GM23248 (cell line): ENCODE results near the gene CXADR. TPM values are rescaled to one million over a fixed set of nuclear protein-coding genes. Genes with fewer than 3 reads are reported as not detected.

ENCODE experiments used
- DNase-seq: peaks from one replicate; pipeline ENCODE4 v3.0.0-alpha.2; 2015
- H2AFZ ChIP-seq: fragments of 200-600 bp; sonication (generic); 2 replicates; pipeline ENCODE4 v1.6.1; 2016; ENCODE audit warnings: antibody characterized with exemption
- H3F3A ChIP-seq: fragments of 200-600 bp; sonication (generic); 2 replicates; pipeline ENCODE4 v1.6.1; 2016; ENCODE audit warnings: mild to moderate bottlenecking, antibody characterized with exemption, mixed run types; ENCODE audit not compliant: insufficient read depth
- H3K27ac ChIP-seq: fragments of 200-600 bp; sonication (generic); 2 replicates; pipeline ENCODE4 v1.5.1; 2016; ENCODE audit warnings: mild to moderate bottlenecking
- H3K27me3 ChIP-seq: fragments of 200-600 bp; sonication (generic); replicated peaks from 2 replicates; pipeline ENCODE4 v1.6.1; 2016; ENCODE audit warnings: mild to moderate bottlenecking; ENCODE audit not compliant: insufficient read depth
- H3K36me3 ChIP-seq: fragments of 200-600 bp; sonication (generic); 2 replicates; pipeline ENCODE4 v1.6.1; 2016; ENCODE audit warnings: low read depth, mild to moderate bottlenecking
- H3K4me1 ChIP-seq: fragments of 200-600 bp; sonication (generic); 2 replicates; pipeline ENCODE4 v1.6.1; 2016; ENCODE audit warnings: mild to moderate bottlenecking; ENCODE audit not compliant: insufficient read depth
- H3K4me2 ChIP-seq: fragments of 200-600 bp; sonication (generic); one replicate; pipeline ENCODE4 v1.6.1; 2016; ENCODE audit warnings: mild to moderate bottlenecking; ENCODE audit not compliant: unreplicated experiment
- H3K4me3 ChIP-seq: fragments of 200-600 bp; sonication (generic); 2 replicates; pipeline ENCODE4 v1.5.1; 2016; ENCODE audit warnings: mild to moderate bottlenecking
- H3K79me2 ChIP-seq: fragments of 200-600 bp; sonication (generic); 2 replicates; pipeline ENCODE4 v1.6.1; 2016; ENCODE audit warnings: mild to moderate bottlenecking; ENCODE audit not compliant: insufficient read depth
- H3K9ac ChIP-seq: fragments of 200-600 bp; sonication (generic); 2 replicates; pipeline ENCODE4 v1.6.1; 2016; ENCODE audit warnings: mild to moderate bottlenecking
- H3K9me2 ChIP-seq: fragments of 200-600 bp; sonication (generic); 2 replicates; pipeline ENCODE4 v1.6.1; 2016; ENCODE audit warnings: mixed run types, mild to moderate bottlenecking, moderate library complexity; ENCODE audit not compliant: insufficient read depth
- H3K9me3 ChIP-seq: fragments of 200-600 bp; sonication (generic); one replicate; pipeline ENCODE4 v1.6.1; 2017; ENCODE audit warnings: low read depth
- H4K20me1 ChIP-seq: fragments of 200-600 bp; sonication (generic); 2 replicates; pipeline ENCODE4 v1.6.0; 2016; ENCODE audit not compliant: insufficient read depth
- EZH2 ChIP-seq: fragments of 200-600 bp; sonication (generic); IDR thresholded peaks from 2 replicates; pipeline ENCODE4 v1.6.1; 2018; ENCODE audit warnings: antibody characterized with exemption, mild to moderate bottlenecking; ENCODE audit not compliant: insufficient read depth, poor library complexity, severe bottlenecking
- EZH2phosphoT487 ChIP-seq: fragments of 200-600 bp; sonication (generic); IDR thresholded peaks from 2 replicates; pipeline ENCODE4 v1.6.1; 2018; ENCODE audit warnings: antibody characterized with exemption, moderate library complexity, mild to moderate bottlenecking, low read depth; ENCODE audit not compliant: insufficient read depth
- WGBS, 2 experiments: methylation state at CpG; one replicate each; pipeline ENCODE4 v1.1.6; 2015 to 2017; ENCODE audit warnings: low lambda C conversion rate in 2 of 2, low coverage in 1 of 2; ENCODE audit errors: missing lambda C conversion rate in 2 of 2; 5-methylcytosine and 5-hydroxymethylcytosine counted together
- in situ Hi-C: fragments of 300-500 bp; cut with MboI; formaldehyde crosslinking; loops from 2 replicates; pipeline ENCODE4 v1.15.0; 2020
- polyA plus RNA-seq: library from polyadenylated mRNA; unstranded; fragments of >200 nt; fragmentation: Nextera tagmentation; extraction: Ambion mirVana; gene quantifications from 2 replicates; pipeline ENCODE4 v1.2.1, GENCODE V29; 2016
- total RNA-seq: library from RNA; depleted of rRNA; stranded (reverse); fragments of >200 nt; shearing (Covaris generic); gene quantifications from 2 replicates; pipeline ENCODE4 v1.2.3, GENCODE V29; 2014

The CXADR gene
- total and polyA plus RNA-seq, 2 experiments from 2014 or later = 0.23 TPM; not detected in 1

GRCh38 chr21:17532292-17532691 is 19.4 kb downstream of the CXADR start:
- no peak for DNase-seq
- in situ Hi-C loops = no loop called here
- H3K36me3 ChIP-seq = no peaks in the 10 kb centered on the region
- no peaks in the 10 kb centered on the region for H3K4me1 ChIP-seq
- H3K79me2 ChIP-seq = no peaks in the 10 kb centered on the region
- H3K27ac ChIP-seq = no peak overlapping the region
- no peaks in the 10 kb centered on the region for H3K9me3 ChIP-seq
- no peaks in the 10 kb centered on the region for H3K9me2 ChIP-seq
- no peaks in the 10 kb centered on the region for H4K20me1 ChIP-seq
- TF ChIP-seq EZH2 (no peak), EZH2phosphoT487 (no peak)
- WGBS, 2 experiments = 43 to 44% methylated on average over 3 of the region's 3 CpGs
- H3K4me3 ChIP-seq = no peak overlapping the region
- no peaks in the 10 kb centered on the region for H3F3A ChIP-seq
- H3K27me3 ChIP-seq = 0 out of 2 replicates have a peak, but pooled peaks cover 1% of the 10 kb centered on the region
- H3K9ac ChIP-seq = no peak overlapping the region
- no peak overlapping the region for H3K4me2 ChIP-seq
- no peak overlapping the region for H2AFZ ChIP-seq

- 47 to 50% methylated on average over 3 of the region's 3 CpGs for WGBS, 2 experiments
- H3K9me3 ChIP-seq = no peaks in the 10 kb centered on the region
- in situ Hi-C loops = no loop called here
Measured at GRCh38 chr21:17536381-17536780, 23.5 kb downstream of the CXADR start.

GRCh38 chr21:17537299-17537698 is 24.5 kb downstream of the CXADR start:
- Histone ChIP-seq H3K79me2 (no peaks in the 10 kb centered on the region), H3K9ac (no peak overlapping the region), H3K4me2 (no peak overlapping the region), H3K4me1 (no peaks in the 10 kb centered on the region), H3K9me2 (no peaks in the 10 kb centered on the region), H3K27ac (no peak overlapping the region), H3K27me3 (peaks cover 4% of the 10 kb centered on the region; the same call in 1 of the 2 replicates), H3K9me3 (no peaks in the 10 kb centered on the region), H4K20me1 (no peaks in the 10 kb centered on the region), H3K4me3 (no peak overlapping the region), H2AFZ (no peak overlapping the region), H3F3A (no peaks in the 10 kb centered on the region), H3K36me3 (no peaks in the 10 kb centered on the region)
- DNase-seq = no peak
- TF ChIP-seq EZH2phosphoT487 = no peak
- WGBS, 2 experiments = 66 to 70% methylated on average over 2 of the region's 2 CpGs
- in situ Hi-C loops = no loop called here

More at GRCh38 chr21:17536381-17536780, 23.5 kb downstream of the CXADR start:
- no peak for DNase-seq
- Histone ChIP-seq H3K27ac (no peak overlapping the region), H2AFZ (no peak overlapping the region), H3K27me3 (peaks cover 4% of the 10 kb centered on the region; the same call in 1 of the 2 replicates), H3K4me2 (no peak overlapping the region), H3K4me1 (no peaks in the 10 kb centered on the region), H3F3A (no peaks in the 10 kb centered on the region), H3K36me3 (no peaks in the 10 kb centered on the region), H3K9me2 (no peaks in the 10 kb centered on the region), H4K20me1 (no peaks in the 10 kb centered on the region), H3K9ac (no peak overlapping the region), H3K79me2 (no peaks in the 10 kb centered on the region), H3K4me3 (no peak overlapping the region)
- TF ChIP-seq EZH2 (no peak), EZH2phosphoT487 (no peak)

GRCh38 chr21:17538576-17538975 is 25.7 kb downstream of the CXADR start:
- no peaks in the 10 kb centered on the region for H3K36me3 ChIP-seq
- H3K9ac ChIP-seq = no peak overlapping the region
- H3K9me2 ChIP-seq = no peaks in the 10 kb centered on the region
- 39 to 44% methylated on average over 2 of the region's 2 CpGs for WGBS, 2 experiments
- no peaks in the 10 kb centered on the region for H3K9me3 ChIP-seq
- H3K4me3 ChIP-seq = no peak overlapping the region
- TF ChIP-seq EZH2 = no peak
- no peak for TF ChIP-seq EZH2phosphoT487
- H3K27me3 ChIP-seq = peaks cover 4% of the 10 kb centered on the region; the same call in 1 of the 2 replicates
- H3K4me1 ChIP-seq = no peaks in the 10 kb centered on the region
- no peak for DNase-seq
- no peaks in the 10 kb centered on the region for H3F3A ChIP-seq
- H3K79me2 ChIP-seq = no peaks in the 10 kb centered on the region
- no peak overlapping the region for H3K4me2 ChIP-seq
- no peak overlapping the region for H3K27ac ChIP-seq
- H2AFZ ChIP-seq = no peak overlapping the region
- no peaks in the 10 kb centered on the region for H4K20me1 ChIP-seq
- in situ Hi-C loops = no loop called here

GRCh38 chr21:17539323-17539722 is 26.5 kb downstream of the CXADR start:
- Histone ChIP-seq H3K4me1 (no peaks in the 10 kb centered on the region), H3K9me3 (no peaks in the 10 kb centered on the region), H3K4me2 (no peak overlapping the region), H3F3A (no peaks in the 10 kb centered on the region), H3K27ac (no peak overlapping the region), H3K9ac (no peak overlapping the region), H3K27me3 (peaks cover 4% of the 10 kb centered on the region; the same call in 1 of the 2 replicates), H3K9me2 (no peaks in the 10 kb centered on the region), H3K36me3 (no peaks in the 10 kb centered on the region), H3K79me2 (no peaks in the 10 kb centered on the region), H4K20me1 (no peaks in the 10 kb centered on the region), H3K4me3 (no peak overlapping the region), H2AFZ (no peak overlapping the region)
- WGBS, 2 experiments = 59 to 95% methylated on average over 1 of the region's 1 CpG
- in situ Hi-C loops = no loop called here
- no peak for TF ChIP-seq EZH2
- no peak for TF ChIP-seq EZH2phosphoT487
- DNase-seq = no peak
